Stomach (tissue), 9 donors: ENCODE data around the gene ERC2. TPM values are rescaled to one million over a fixed set of nuclear protein-coding genes. Genes with fewer than 3 reads are reported as not detected.

ENCODE experiments used
- DNase-seq, 2 donors: peaks; one replicate each; pipeline versions ENCODE4 v3.0.0 to v3.0.0-alpha.2; 2013 to 2019
- H3K27ac ChIP-seq, 5 donors: fragments of 200-600 bp in 4 of 5; sonication (generic) in 4 of 5; one replicate each; pipeline ENCODE4 v1.5.1; 2013 to 2019; ENCODE audit warnings: mild to moderate bottlenecking in 1 of 5, moderate library complexity in 1 of 5
- H3K27me3 ChIP-seq, 3 donors: fragments of 200-600 bp; sonication (generic); one replicate each; pipeline ENCODE4 v1.5.1; 2017 to 2019; ENCODE audit warnings: mixed run types in 1 of 3
- H3K36me3 ChIP-seq, 4 donors: fragments of 200-600 bp; sonication (generic); 1 replicate in 3 of 4; 2 replicates in 1 of 4; pipeline ENCODE4 v1.5.1; 2016 to 2019
- H3K4me1 ChIP-seq, 4 donors: fragments of 200-600 bp; sonication (generic); one replicate each; pipeline ENCODE4 v1.5.1; 2016 to 2019
- H3K4me3 ChIP-seq, 4 donors: fragments of 200-600 bp; sonication (generic) in 3 of 4; one replicate each; pipeline ENCODE4 v1.5.1; 2016 to 2019; ENCODE audit warnings: mild to moderate bottlenecking in 1 of 4
- H3K9me3 ChIP-seq, 4 donors: fragments of 200-600 bp; sonication (generic); one replicate each; pipeline ENCODE4 v1.5.1; 2016 to 2019
- CTCF ChIP-seq, 7 experiments: fragments of 450-650 bp in 4 of 7; fragments of 200-600 bp in 3 of 7; sonication (generic) in 3 of 7; IDR thresholded peaks; one replicate each; pipeline ENCODE4 v1.5.1; 2016 to 2019; ENCODE audit warnings: antibody characterized with exemption in 7 of 7, control low read depth in 2 of 7, mild to moderate bottlenecking in 1 of 7
- EP300 ChIP-seq: sonication (generic); formaldehyde crosslinking; IDR thresholded peaks from one replicate; pipeline ENCODE4 v1.6.1; 2017; ENCODE audit warnings: antibody characterized with exemption
- POLR2A ChIP-seq, 4 donors: fragments of 450-650 bp; IDR thresholded peaks; one replicate each; pipeline ENCODE4 v1.6.1; 2016; ENCODE audit warnings: antibody characterized with exemption in 4 of 4, control low read depth in 2 of 4, mild to moderate bottlenecking in 1 of 4, moderate library complexity in 1 of 4
- POLR2AphosphoS5 ChIP-seq, 3 donors: sonication (generic); formaldehyde crosslinking; IDR thresholded peaks; one replicate each; pipeline ENCODE4 v1.6.1; 2016; ENCODE audit warnings: antibody characterized with exemption in 3 of 3
- WGBS, 5 donors: extraction: QIAGEN DNeasy Blood & Tissue Kit in 3 of 5; methylation state at CpG; one replicate each; pipeline versions ENCODE4 v1.1.5 to v1.1.7; 2013 to 2018; 5-methylcytosine and 5-hydroxymethylcytosine counted together
- intact Hi-C: fragments of 100-400 bp; cut with DNase I; formaldehyde crosslinking; loops from one replicate; pipeline ENCODE4 v1.15.1; 2023; ENCODE audit warnings: low total_unique reads
- polyA plus RNA-seq, 3 donors: library from polyadenylated mRNA; stranded (reverse); fragments of 200-250 nt; gene quantifications; one replicate each; pipeline ENCODE4 v1.2.3, GENCODE V29; 2013
- total RNA-seq, 5 donors: library from RNA; depleted of rRNA; stranded (reverse); fragments of >200 nt; gene quantifications; one replicate each; pipeline versions ENCODE4 v1.1.0 to v1.2.3, GENCODE V29; 2014 to 2016
- donor health status: healthy with polysubstance abuse.
- donor health status: Bipolar disorder and iron deficiency.
- donor health status: healthy.

The ERC2 gene
- total and polyA plus RNA-seq, 8 donors = 0.43 to 3.1 (median 1.3) TPM; not detected in 2

- Histone ChIP-seq H3K27me3 (peaks cover 0 to 3% (median 0%) of the 10 kb centered on the region in 3 donors), H3K9me3 (no peaks in the 10 kb centered on the region), H3K4me3 (no peak overlapping the region), H3K4me1 (no peaks in the 10 kb centered on the region), H3K27ac (no peak overlapping the region), H3K36me3 (no peaks in the 10 kb centered on the region)
- DNase-seq = no peak
- WGBS, 5 donors = 58 to 72% (median 63%) methylated on average over 9 of the region's 9 CpGs
- TF ChIP-seq EP300 = no peak
- TF ChIP-seq POLR2AphosphoS5 (IDR thresholded peaks at IDR 0.05) = no peak
- TF ChIP-seq POLR2A (IDR thresholded peaks at IDR 0.05) = no peak
- no peak for TF ChIP-seq CTCF (IDR thresholded peaks at IDR 0.05)
- intact Hi-C loops = no loop called here
Measured at GRCh38 chr3:55755516-55756205, 712.6 kb downstream of the ERC2 start.

GRCh38 chr3:55752911-55753310 lies 715.4 kb downstream of the ERC2 start:
- 75 to 87% (median 79%) methylated on average over 5 of the region's 5 CpGs for WGBS, 5 donors
- Histone ChIP-seq H3K27ac (no peak overlapping the region), H3K9me3 (no peaks in the 10 kb centered on the region), H3K4me1 (no peaks in the 10 kb centered on the region), H3K4me3 (no peak overlapping the region), H3K27me3 (no peaks in the 10 kb centered on the region), H3K36me3 (no peaks in the 10 kb centered on the region)
- no peak for TF ChIP-seq CTCF (IDR thresholded peaks at IDR 0.05)
- TF ChIP-seq EP300 = no peak
- no peak for TF ChIP-seq POLR2A (IDR thresholded peaks at IDR 0.05)
- no peak for TF ChIP-seq POLR2AphosphoS5 (IDR thresholded peaks at IDR 0.05)
- DNase-seq = no peak
- intact Hi-C loops = no loop called here

GRCh38 chr3:55751730-55752129 lies 716.5 kb downstream of the ERC2 start:
- H3K4me3 ChIP-seq = no peak overlapping the region
- TF ChIP-seq POLR2AphosphoS5 (IDR thresholded peaks at IDR 0.05) (no peak), POLR2A (IDR thresholded peaks at IDR 0.05) (no peak), EP300 (no peak), CTCF (IDR thresholded peaks at IDR 0.05) (no peak)
- WGBS, 5 donors = 50 to 77% (median 64%) methylated on average over 1 of the region's 1 CpG
- H3K9me3 ChIP-seq = no peaks in the 10 kb centered on the region
- H3K27me3 ChIP-seq = no peaks in the 10 kb centered on the region
- intact Hi-C loops = no loop called here
- H3K36me3 ChIP-seq = no peaks in the 10 kb centered on the region
- no peak overlapping the region for H3K27ac ChIP-seq
- no peak for DNase-seq
- no peaks in the 10 kb centered on the region for H3K4me1 ChIP-seq

- H3K27me3 ChIP-seq = no peaks in the 10 kb centered on the region
- TF ChIP-seq POLR2AphosphoS5 (IDR thresholded peaks at IDR 0.05) (no peak), CTCF (IDR thresholded peaks at IDR 0.05) (no peak), POLR2A (IDR thresholded peaks at IDR 0.05) (no peak), EP300 (no peak)
- no peak overlapping the region for H3K4me3 ChIP-seq
- H3K27ac ChIP-seq = no peak overlapping the region
- WGBS, 5 donors = 56 to 74% (median 67%) methylated on average over 6 of the region's 6 CpGs
- intact Hi-C loops = no loop called here
- H3K9me3 ChIP-seq = no peaks in the 10 kb centered on the region
- DNase-seq = no peak
- H3K4me1 ChIP-seq = no peaks in the 10 kb centered on the region
- H3K36me3 ChIP-seq = no peaks in the 10 kb centered on the region
Measured at GRCh38 chr3:55750525-55750924, 717.7 kb downstream of the ERC2 start.
